Endothelial cell of umbilical vein (primary cell): ENCODE data around the gene NSD1. TPM values are rescaled to one million over a fixed set of nuclear protein-coding genes. Genes with fewer than 3 reads are reported as not detected.
A peak's percentile ranks its signal among the peaks of the same experiment; 100 is the strongest.

ENCODE experiments used
- BruUV-seq: library from RNA; stranded (reverse); fragments of 400-500 nt; replicated peaks from 2 replicates; lab custom pipeline; 2021; lab: Mats Ljungman, UMichigan
- CTCF ChIA-PET: fragments of 300-600, 350-600 bp; sonication (Branson Sonifier 250); formaldehyde crosslinking; loops from one replicate; lab custom pipeline; 2021; ENCODE audit warnings: antibody characterized with exemption, inconsistent platforms; lab: Charles Lee
- POLR2A ChIA-PET: fragments of 300-600, 350-600 bp; sonication (Branson Sonifier 250); formaldehyde crosslinking; loops from one replicate; lab custom pipeline; 2021; ENCODE audit warnings: antibody characterized with exemption, inconsistent platforms; lab: Charles Lee
- DNase-seq: peaks from one replicate; pipeline ENCODE4 v3.0.0-alpha.2; 2011; ENCODE audit warnings: low read depth, low spot score
- FAIRE-seq: peaks from 2 replicates; lab custom pipeline; 2011; peaks lifted over from hg19 to GRCh38; lab: Jason Lieb, UNC
- H2AFZ ChIP-seq: 2 replicates; pipeline ENCODE4 v1.6.0; 2012; ENCODE audit warnings: low read depth, low read length, control low read depth, inconsistent platforms
- H3K27ac ChIP-seq: 2 replicates; pipeline ENCODE4 v1.5.1; 2011; ENCODE audit warnings: low read depth, mild to moderate bottlenecking, control low read depth, low read length, moderate library complexity; ENCODE audit not compliant: insufficient read depth
- H3K27me3 ChIP-seq, 2 experiments: 2 replicates each; pipeline versions ENCODE4 v1.6.0 to v1.6.1; 2011; ENCODE audit warnings: low read length in 2 of 2, mixed read lengths in 1 of 2; ENCODE audit not compliant: control insufficient read depth in 2 of 2, insufficient read depth in 2 of 2
- H3K36me3 ChIP-seq, 2 experiments: 2 replicates in 1 of 2; 3 replicates in 1 of 2; pipeline ENCODE4 v1.5.1; 2011; ENCODE audit warnings: low read length in 2 of 2, mild to moderate bottlenecking in 1 of 2, moderate library complexity in 1 of 2; ENCODE audit not compliant: control insufficient read depth in 2 of 2, insufficient read depth in 2 of 2; ENCODE audit errors: extremely low read depth in 1 of 2
- H3K4me1 ChIP-seq: 3 replicates; pipeline ENCODE4 v1.5.1; 2011; ENCODE audit warnings: mild to moderate bottlenecking, low read length; ENCODE audit not compliant: control insufficient read depth, insufficient read depth; ENCODE audit errors: extremely low read depth
- H3K4me2 ChIP-seq: 2 replicates; pipeline ENCODE4 v1.6.1; 2011; ENCODE audit warnings: low read length, control low read depth, mixed read lengths; ENCODE audit not compliant: insufficient read depth
- H3K4me3 ChIP-seq, 3 experiments: fragments of 200-600 bp in 1 of 3; sonication (generic), shearing (Covaris generic) in 1 of 3; replicated peaks in 1 of 3; 2 replicates each; pipeline ENCODE4 v1.5.1; 2011 to 2016; ENCODE audit warnings: control low read depth in 3 of 3, low read length in 3 of 3, mild to moderate bottlenecking in 2 of 3, inconsistent platforms in 1 of 3, low read depth in 1 of 3, moderate library complexity in 1 of 3; ENCODE audit not compliant: insufficient read depth in 1 of 3
- H3K79me2 ChIP-seq: 2 replicates; pipeline ENCODE4 v1.6.0; 2012; ENCODE audit warnings: low read length, inconsistent platforms; ENCODE audit not compliant: control insufficient read depth, insufficient read depth
- H3K9ac ChIP-seq: replicated peaks from 2 replicates; pipeline ENCODE3; 2011; ENCODE audit warnings: low read length, control low read depth; ENCODE audit not compliant: insufficient read depth; ENCODE audit errors: extremely low read depth
- H3K9me1 ChIP-seq: replicated peaks from 3 replicates; pipeline ENCODE4 v1.6.0; 2011; ENCODE audit warnings: mild to moderate bottlenecking, low read length; ENCODE audit not compliant: control insufficient read depth, insufficient read depth; ENCODE audit errors: extremely low read depth
- H3K9me3 ChIP-seq: replicated peaks from 2 replicates; pipeline ENCODE4 v1.5.1; 2012; ENCODE audit warnings: low read length, inconsistent platforms; ENCODE audit not compliant: control insufficient read depth, insufficient read depth
- H4K20me1 ChIP-seq: replicated peaks from 2 replicates; pipeline ENCODE3; 2011; ENCODE audit warnings: mild to moderate bottlenecking, low read length; ENCODE audit not compliant: control insufficient read depth, insufficient read depth; ENCODE audit errors: extremely low read depth
- EZH2 ChIP-seq: IDR thresholded peaks from 2 replicates; pipeline ENCODE4 v1.6.1; 2012; ENCODE audit warnings: borderline replicate concordance, low read depth, mild to moderate bottlenecking, moderate library complexity, low read length, inconsistent platforms; ENCODE audit not compliant: severe bottlenecking
- FOS ChIP-seq: IDR thresholded peaks from 2 replicates; pipeline ENCODE4 v1.6.1; 2011; ENCODE audit warnings: mild to moderate bottlenecking, low read length, moderate library complexity, borderline replicate concordance; ENCODE audit not compliant: insufficient read depth
- GATA2 ChIP-seq: IDR thresholded peaks from 2 replicates; pipeline ENCODE4 v1.7.0; 2011; ENCODE audit warnings: low read depth, mild to moderate bottlenecking, moderate library complexity, mixed read lengths, low read length; ENCODE audit not compliant: insufficient read length, insufficient read depth
- JUN ChIP-seq: IDR thresholded peaks from 2 replicates; pipeline ENCODE4 v1.6.1; 2011; ENCODE audit warnings: borderline replicate concordance, low read depth; ENCODE audit not compliant: insufficient read length, insufficient read depth
- MYC ChIP-seq: IDR thresholded peaks from one replicate; pipeline ENCODE4 v1.6.1; 2011; ENCODE audit warnings: mild to moderate bottlenecking, low read depth, low read length
- POLR2A ChIP-seq: IDR thresholded peaks from 2 replicates; pipeline ENCODE4 v1.6.1; 2012; ENCODE audit warnings: low read depth, mild to moderate bottlenecking, control low read depth, low read length
- POLR2AphosphoS5 ChIP-seq: IDR thresholded peaks from 2 replicates; pipeline ENCODE4 v1.6.1; 2012; ENCODE audit warnings: low read depth, mild to moderate bottlenecking, control low read depth, low read length, moderate library complexity; ENCODE audit not compliant: insufficient read depth
- dilution Hi-C: fragments of 300-500 bp; cut with MboI; formaldehyde crosslinking; loops from one replicate; pipeline ENCODE4 v1.15.0; 2019; ENCODE audit warnings: low sequenced_read_pairs; ENCODE audit not compliant: extremely low pct_ligation_motif_present
- intact Hi-C: fragments of 100-400 bp; cut with micrococcal nuclease; formaldehyde crosslinking; loops from one replicate; pipeline ENCODE4 v1.10.0; 2022
- polyA plus RNA-seq, 4 experiments: library from polyadenylated mRNA; depleted of rRNA in 3 of 4; stranded (reverse) in 3 of 4; unstranded in 1 of 4; fragments of >200 nt; gene quantifications; 2 replicates each; pipeline versions ENCODE4 v1.2.1 to v1.2.3, GENCODE V29; 2011 to 2012; ENCODE audit warnings: missing spikeins in 1 of 4
- total RNA-seq: library from RNA; stranded (reverse); gene quantifications from 2 replicates; pipeline ENCODE4 v1.2.3, GENCODE V29; 2021
- TF ChIP-seq, protein P1 (sequence below): IDR thresholded peaks from 2 replicates; pipeline ENCODE4 v1.6.1; 2011; ENCODE audit not compliant: insufficient read depth, insufficient read length
- TF ChIP-seq, protein P2 (sequence below), 2 donors: IDR thresholded peaks; 1 replicate in 1 of 2; 2 replicates in 1 of 2; pipeline ENCODE4 v1.5.1; 2011; ENCODE audit warnings: low read length in 2 of 2, mild to moderate bottlenecking in 2 of 2, moderate library complexity in 2 of 2, control low read depth in 1 of 2, inconsistent platforms in 1 of 2, low read depth in 1 of 2; ENCODE audit not compliant: insufficient read depth in 1 of 2; ENCODE audit errors: extremely low read depth in 1 of 2

Gene NSD1
- total and polyA plus RNA-seq, 2 donors (not counting 3 experiments of a cell fraction or from before 2014, with no cell fraction given): 14.4 to 90.4 TPM

DNA sequence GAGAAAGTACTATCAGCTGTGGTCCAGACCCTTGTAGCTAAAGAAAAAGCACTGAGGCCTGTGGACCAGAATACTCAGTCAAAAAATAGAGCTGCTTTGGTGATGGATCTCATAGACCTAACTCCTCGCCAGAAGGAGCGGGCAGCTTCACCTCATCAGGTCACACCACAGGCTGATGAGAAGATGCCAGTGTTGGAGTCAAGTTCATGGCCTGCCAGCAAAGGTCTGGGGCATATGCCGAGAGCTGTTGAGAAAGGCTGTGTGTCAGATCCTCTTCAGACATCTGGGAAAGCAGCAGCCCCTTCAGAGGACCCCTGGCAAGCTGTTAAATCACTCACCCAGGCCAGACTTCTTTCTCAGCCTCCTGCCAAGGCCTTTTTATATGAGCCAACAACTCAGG is 161.1 kb downstream of the NSD1 start:
- POLR2A ChIA-PET: interaction anchor here (0.6 kb wide), 1 partner anchor 15 kb away, joined by 3 read pairs; no protein-coding TSS in a partner anchor

More for the DNA sequence above, 161.1 kb downstream of the NSD1 start:
- no peak overlapping the region for H3K4me2 ChIP-seq
- DNase-seq: no peak
- no peak for FAIRE-seq
- no peak overlapping the region for H3K27ac ChIP-seq
- TF ChIP-seq, protein P1, sequence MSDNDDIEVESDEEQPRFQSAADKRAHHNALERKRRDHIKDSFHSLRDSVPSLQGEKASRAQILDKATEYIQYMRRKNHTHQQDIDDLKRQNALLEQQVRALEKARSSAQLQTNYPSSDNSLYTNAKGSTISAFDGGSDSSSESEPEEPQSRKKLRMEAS: no peak
- TF ChIP-seq, protein P2, sequence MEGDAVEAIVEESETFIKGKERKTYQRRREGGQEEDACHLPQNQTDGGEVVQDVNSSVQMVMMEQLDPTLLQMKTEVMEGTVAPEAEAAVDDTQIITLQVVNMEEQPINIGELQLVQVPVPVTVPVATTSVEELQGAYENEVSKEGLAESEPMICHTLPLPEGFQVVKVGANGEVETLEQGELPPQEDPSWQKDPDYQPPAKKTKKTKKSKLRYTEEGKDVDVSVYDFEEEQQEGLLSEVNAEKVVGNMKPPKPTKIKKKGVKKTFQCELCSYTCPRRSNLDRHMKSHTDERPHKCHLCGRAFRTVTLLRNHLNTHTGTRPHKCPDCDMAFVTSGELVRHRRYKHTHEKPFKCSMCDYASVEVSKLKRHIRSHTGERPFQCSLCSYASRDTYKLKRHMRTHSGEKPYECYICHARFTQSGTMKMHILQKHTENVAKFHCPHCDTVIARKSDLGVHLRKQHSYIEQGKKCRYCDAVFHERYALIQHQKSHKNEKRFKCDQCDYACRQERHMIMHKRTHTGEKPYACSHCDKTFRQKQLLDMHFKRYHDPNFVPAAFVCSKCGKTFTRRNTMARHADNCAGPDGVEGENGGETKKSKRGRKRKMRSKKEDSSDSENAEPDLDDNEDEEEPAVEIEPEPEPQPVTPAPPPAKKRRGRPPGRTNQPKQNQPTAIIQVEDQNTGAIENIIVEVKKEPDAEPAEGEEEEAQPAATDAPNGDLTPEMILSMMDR (IDR thresholded peaks at IDR 0.05; ENCODE audit: extremely low read depth in 1 of 2, insufficient read depth in 1 of 2, low read depth in 1 of 2, low read length in 2 of 2): no peak
- no peak for TF ChIP-seq FOS
- TF ChIP-seq POLR2A: no peak
- no peak for TF ChIP-seq GATA2
- no peak for TF ChIP-seq POLR2AphosphoS5
- no peak for TF ChIP-seq MYC
- TF ChIP-seq JUN: no peak
- no peak for TF ChIP-seq EZH2
- no peaks in the 10 kb centered on the region for H3K79me2 ChIP-seq
- TSS peak; percentile 4 for BruUV-seq
- no peaks in the 10 kb centered on the region for H3K9me1 ChIP-seq
- no peak overlapping the region for H3K9ac ChIP-seq
- no peaks in the 10 kb centered on the region for H3K9me3 ChIP-seq
- H3K4me1 ChIP-seq: peaks cover 13% of the 10 kb centered on the region
- CTCF ChIA-PET: no interaction called here
- peaks cover 7 to 34% of the 10 kb centered on the region in 2 experiments for H3K36me3 ChIP-seq
- H3K27me3 ChIP-seq: no peaks in the 10 kb centered on the region
- dilution Hi-C loops: no loop called here
- intact Hi-C loops: no loop called here
- H2AFZ ChIP-seq: no peak overlapping the region
- H4K20me1 ChIP-seq: no peaks in the 10 kb centered on the region
- H3K4me3 ChIP-seq: no peak overlapping the region
